ENCODE data around the gene DPEP2.

The DPEP2 gene

GRCh38 chr16:67963292-67963661, 36.0 kb downstream of the DPEP2 start:
- H3K4me3 ChIP-seq (ENCODE audit: low read depth, low read length): no peak overlapping the region
- in situ Hi-C loops (cut with HindIII; ENCODE audit: low sequenced_read_pairs): no loop called here
- DNase-seq (ENCODE audit: low read depth, low spot score): no peak
- no peak for TF ChIP-seq CTCF (IDR thresholded peaks at IDR 0.05; ENCODE audit: low read depth, low read length)

GRCh38 chr16:67962135-67962534, 37.1 kb downstream of the DPEP2 start:
- no peak overlapping the region for H3K4me3 ChIP-seq (ENCODE audit: low read depth, low read length)
- TF ChIP-seq CTCF (IDR thresholded peaks at IDR 0.05; ENCODE audit: low read depth, low read length): no peak
- DNase-seq (ENCODE audit: low read depth, low spot score): no peak
- in situ Hi-C loops (cut with HindIII; ENCODE audit: low sequenced_read_pairs): no loop called here

GRCh38 chr16:67961551-67961957, 37.7 kb downstream of the DPEP2 start:
- no peak for DNase-seq (ENCODE audit: low read depth, low spot score)
- in situ Hi-C loops (cut with HindIII; ENCODE audit: low sequenced_read_pairs): no loop called here
- TF ChIP-seq CTCF (IDR thresholded peaks at IDR 0.05; ENCODE audit: low read depth, low read length): no peak
- no peak overlapping the region for H3K4me3 ChIP-seq (ENCODE audit: low read depth, low read length)

GRCh38 chr16:67959536-67960329, 39.6 kb downstream of the DPEP2 start:
- no peak overlapping the region for H3K4me3 ChIP-seq (ENCODE audit: low read depth, low read length)
- TF ChIP-seq CTCF (IDR thresholded peaks at IDR 0.05; ENCODE audit: low read depth, low read length): no peak
- in situ Hi-C loops (cut with HindIII; ENCODE audit: low sequenced_read_pairs): no loop called here
- DNase-seq (ENCODE audit: low read depth, low spot score): no peak

GRCh38 chr16:67957622-67958021, 41.7 kb downstream of the DPEP2 start:
- DNase-seq (ENCODE audit: low read depth, low spot score): no peak
- H3K4me3 ChIP-seq (ENCODE audit: low read depth, low read length): no peak overlapping the region
- no peak for TF ChIP-seq CTCF (IDR thresholded peaks at IDR 0.05; ENCODE audit: low read depth, low read length)
- in situ Hi-C loops (cut with HindIII; ENCODE audit: low sequenced_read_pairs): no loop called here

GRCh38 chr16:67954421-67955196, 44.7 kb downstream of the DPEP2 start:
- H3K4me3 ChIP-seq (ENCODE audit: low read depth, low read length): no peak overlapping the region
- no peak for DNase-seq (ENCODE audit: low read depth, low spot score)
- TF ChIP-seq CTCF (IDR thresholded peaks at IDR 0.05; ENCODE audit: low read depth, low read length): no peak
- in situ Hi-C loops (cut with HindIII; ENCODE audit: low sequenced_read_pairs): no loop called here
